Large intestine (tissue), 3 donors: ENCODE measurements around the gene SH3BGR. TPM values are rescaled to one million over a fixed set of nuclear protein-coding genes. Genes with fewer than 3 reads are reported as not detected.

Experiments used
- DNase-seq, 2 donors: peaks; one replicate each; pipeline versions ENCODE4 v3.0.0 to v3.0.0-alpha.2; 2013
- H3K27ac ChIP-seq: one replicate; pipeline ENCODE4 v1.5.1; 2013; ENCODE audit warnings: low read length
- H3K27me3 ChIP-seq: 2 replicates; pipeline ENCODE4 v1.6.1; 2013; ENCODE audit warnings: low read length; ENCODE audit not compliant: control insufficient read depth, insufficient read depth
- H3K36me3 ChIP-seq: 2 replicates; pipeline ENCODE4 v1.6.1; 2013; ENCODE audit warnings: low read length; ENCODE audit not compliant: control insufficient read depth, insufficient read depth
- H3K4me1 ChIP-seq: one replicate; pipeline ENCODE4 v1.6.1; 2013; ENCODE audit warnings: low read length; ENCODE audit not compliant: control insufficient read depth, insufficient read depth
- H3K4me3 ChIP-seq: one replicate; pipeline ENCODE4 v1.5.1; 2013; ENCODE audit warnings: low read length
- H3K9me3 ChIP-seq: one replicate; pipeline ENCODE4 v1.6.1; 2013; ENCODE audit warnings: mild to moderate bottlenecking, low read depth, low read length, moderate library complexity; ENCODE audit not compliant: control insufficient read depth
- WGBS: methylation state at CpG from one replicate; pipeline ENCODE4 v1.1.5; 2013; ENCODE audit warnings: low lambda C conversion rate; ENCODE audit not compliant: insufficient coverage; 5-methylcytosine and 5-hydroxymethylcytosine counted together
- polyA plus RNA-seq: library from polyadenylated mRNA; unstranded; fragments of 120-200 nt; gene quantifications from one replicate; pipeline ENCODE4 v1.2.1, GENCODE V29; 2013

Gene SH3BGR
- polyA plus RNA-seq, 1 donor, result 4.1 TPM

GRCh38 chr21:39461419-39461818 lies 9.6 kb downstream of the SH3BGR start:
- no peak overlapping the region for H3K4me3 ChIP-seq
- H3K36me3 ChIP-seq, result no peaks in the 10 kb centered on the region
- no peak for DNase-seq
- H3K9me3 ChIP-seq, result no peaks in the 10 kb centered on the region
- H3K27me3 ChIP-seq, result no peaks in the 10 kb centered on the region
- no peaks in the 10 kb centered on the region for H3K4me1 ChIP-seq
- WGBS, result no CpG with 5 or more reads among the region's 3 CpGs
- H3K27ac ChIP-seq, result no peak overlapping the region

GRCh38 chr21:39463308-39463707 lies 11.5 kb downstream of the SH3BGR start:
- DNase-seq, result no peak
- H3K4me1 ChIP-seq, result no peaks in the 10 kb centered on the region
- H3K4me3 ChIP-seq, result no peak overlapping the region
- no peaks in the 10 kb centered on the region for H3K36me3 ChIP-seq
- WGBS, result 83% methylated on average over 1 of the region's 3 CpGs
- no peak overlapping the region for H3K27ac ChIP-seq
- H3K9me3 ChIP-seq, result no peaks in the 10 kb centered on the region
- no peaks in the 10 kb centered on the region for H3K27me3 ChIP-seq

- Histone ChIP-seq H3K36me3 (no peaks in the 10 kb centered on the region), H3K27me3 (no peaks in the 10 kb centered on the region), H3K4me1 (no peaks in the 10 kb centered on the region), H3K9me3 (no peaks in the 10 kb centered on the region), H3K4me3 (no peak overlapping the region), H3K27ac (no peak overlapping the region)
- no peak for DNase-seq
Observed at GRCh38 chr21:39466584-39466983, 14.8 kb downstream of the SH3BGR start.

GRCh38 chr21:39467746-39468145 lies 16.0 kb downstream of the SH3BGR start:
- no peaks in the 10 kb centered on the region for H3K27me3 ChIP-seq
- no peak for DNase-seq
- H3K9me3 ChIP-seq, result no peaks in the 10 kb centered on the region
- no peak overlapping the region for H3K27ac ChIP-seq
- H3K4me1 ChIP-seq, result no peaks in the 10 kb centered on the region
- no peaks in the 10 kb centered on the region for H3K36me3 ChIP-seq
- no peak overlapping the region for H3K4me3 ChIP-seq
- WGBS, result no CpG with 5 or more reads among the region's 3 CpGs

GRCh38 chr21:39468559-39468958 lies 16.8 kb downstream of the SH3BGR start:
- Histone ChIP-seq H3K27me3 (no peaks in the 10 kb centered on the region), H3K27ac (no peak overlapping the region), H3K9me3 (no peaks in the 10 kb centered on the region), H3K4me3 (no peak overlapping the region), H3K4me1 (no peaks in the 10 kb centered on the region), H3K36me3 (no peaks in the 10 kb centered on the region)
- no peak for DNase-seq
- no CpG with 5 or more reads among the region's 1 CpG for WGBS

GRCh38 chr21:39471598-39471997 lies 19.8 kb downstream of the SH3BGR start:
- no peak for DNase-seq
- no peaks in the 10 kb centered on the region for H3K9me3 ChIP-seq
- H3K27me3 ChIP-seq, result no peaks in the 10 kb centered on the region
- WGBS, result 95% methylated on average over 3 of the region's 3 CpGs
- no peak overlapping the region for H3K27ac ChIP-seq
- H3K4me1 ChIP-seq, result no peaks in the 10 kb centered on the region
- no peaks in the 10 kb centered on the region for H3K36me3 ChIP-seq
- H3K4me3 ChIP-seq, result no peak overlapping the region

GRCh38 chr21:39472786-39473185 lies 21.0 kb downstream of the SH3BGR start:
- no peaks in the 10 kb centered on the region for H3K4me1 ChIP-seq
- H3K36me3 ChIP-seq, result no peaks in the 10 kb centered on the region
- WGBS, result 100% methylated on average over 1 of the region's 4 CpGs

GRCh38 chr21:39474611-39475010 lies 22.8 kb downstream of the SH3BGR start:
- Histone ChIP-seq H3K27ac (no peak overlapping the region), H3K4me1 (no peaks in the 10 kb centered on the region), H3K4me3 (no peak overlapping the region), H3K9me3 (no peaks in the 10 kb centered on the region), H3K27me3 (no peaks in the 10 kb centered on the region), H3K36me3 (no peaks in the 10 kb centered on the region)
- no CpG with 5 or more reads among the region's 2 CpGs for WGBS
- DNase-seq, result no peak

More at GRCh38 chr21:39472786-39473185, 21.0 kb downstream of the SH3BGR start:
- DNase-seq, result no peak
- Histone ChIP-seq H3K4me3 (no peak overlapping the region), H3K27ac (no peak overlapping the region), H3K27me3 (no peaks in the 10 kb centered on the region), H3K9me3 (no peaks in the 10 kb centered on the region)

GRCh38 chr21:39479164-39479813 lies 27.5 kb downstream of the SH3BGR start:
- H3K27ac ChIP-seq, result no peak overlapping the region
- H3K27me3 ChIP-seq, result no peaks in the 10 kb centered on the region
- no peak overlapping the region for H3K4me3 ChIP-seq
- no peaks in the 10 kb centered on the region for H3K9me3 ChIP-seq
- no peaks in the 10 kb centered on the region for H3K36me3 ChIP-seq
- no peaks in the 10 kb centered on the region for H3K4me1 ChIP-seq
- DNase-seq, result no peak
- WGBS, result 86% methylated on average over 1 of the region's 4 CpGs

- H3K9me3 ChIP-seq, result no peaks in the 10 kb centered on the region
- H3K27me3 ChIP-seq, result no peaks in the 10 kb centered on the region
- H3K4me1 ChIP-seq, result no peaks in the 10 kb centered on the region
- H3K27ac ChIP-seq, result no peak overlapping the region
- DNase-seq, result no peak
- H3K36me3 ChIP-seq, result no peaks in the 10 kb centered on the region
- WGBS, result 64% methylated on average over 2 of the region's 2 CpGs
- no peak overlapping the region for H3K4me3 ChIP-seq
Observed at GRCh38 chr21:39479814-39480182, 28.0 kb downstream of the SH3BGR start.

GRCh38 chr21:39480271-39480670 lies 28.5 kb downstream of the SH3BGR start:
- Histone ChIP-seq H3K9me3 (no peaks in the 10 kb centered on the region), H3K27me3 (no peaks in the 10 kb centered on the region), H3K36me3 (no peaks in the 10 kb centered on the region), H3K4me3 (no peak overlapping the region), H3K4me1 (no peaks in the 10 kb centered on the region), H3K27ac (no peak overlapping the region)
- DNase-seq, result no peak
- 85% methylated on average over 2 of the region's 4 CpGs for WGBS
